Measurements from ENCODE around the gene UBA1.

- TF ChIP-seq, protein P1, sequence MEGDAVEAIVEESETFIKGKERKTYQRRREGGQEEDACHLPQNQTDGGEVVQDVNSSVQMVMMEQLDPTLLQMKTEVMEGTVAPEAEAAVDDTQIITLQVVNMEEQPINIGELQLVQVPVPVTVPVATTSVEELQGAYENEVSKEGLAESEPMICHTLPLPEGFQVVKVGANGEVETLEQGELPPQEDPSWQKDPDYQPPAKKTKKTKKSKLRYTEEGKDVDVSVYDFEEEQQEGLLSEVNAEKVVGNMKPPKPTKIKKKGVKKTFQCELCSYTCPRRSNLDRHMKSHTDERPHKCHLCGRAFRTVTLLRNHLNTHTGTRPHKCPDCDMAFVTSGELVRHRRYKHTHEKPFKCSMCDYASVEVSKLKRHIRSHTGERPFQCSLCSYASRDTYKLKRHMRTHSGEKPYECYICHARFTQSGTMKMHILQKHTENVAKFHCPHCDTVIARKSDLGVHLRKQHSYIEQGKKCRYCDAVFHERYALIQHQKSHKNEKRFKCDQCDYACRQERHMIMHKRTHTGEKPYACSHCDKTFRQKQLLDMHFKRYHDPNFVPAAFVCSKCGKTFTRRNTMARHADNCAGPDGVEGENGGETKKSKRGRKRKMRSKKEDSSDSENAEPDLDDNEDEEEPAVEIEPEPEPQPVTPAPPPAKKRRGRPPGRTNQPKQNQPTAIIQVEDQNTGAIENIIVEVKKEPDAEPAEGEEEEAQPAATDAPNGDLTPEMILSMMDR (IDR thresholded peaks at IDR 0.05; ENCODE audit: insufficient read depth, low read depth, low read length), result no peak
- no peak for TF ChIP-seq EZH2 (IDR thresholded peaks at IDR 0.05; ENCODE audit: insufficient read depth, low read length)
Observed at GRCh38 chrX:47202877-47203276, 9.2 kb downstream of the UBA1 start.
